ENCODE results near the gene MNT. TPM values are rescaled to one million over a fixed set of nuclear protein-coding genes. Genes with fewer than 3 reads are reported as not detected.

Gene MNT
- total RNA-seq, 1 experiment from 2014 or later = 49.6 TPM

GRCh38 chr17:2416010-2416734 is 15.3 kb upstream of the MNT start:
- peak; percentile 81 for DNase-seq (ENCODE audit: low spot score)

DNA sequence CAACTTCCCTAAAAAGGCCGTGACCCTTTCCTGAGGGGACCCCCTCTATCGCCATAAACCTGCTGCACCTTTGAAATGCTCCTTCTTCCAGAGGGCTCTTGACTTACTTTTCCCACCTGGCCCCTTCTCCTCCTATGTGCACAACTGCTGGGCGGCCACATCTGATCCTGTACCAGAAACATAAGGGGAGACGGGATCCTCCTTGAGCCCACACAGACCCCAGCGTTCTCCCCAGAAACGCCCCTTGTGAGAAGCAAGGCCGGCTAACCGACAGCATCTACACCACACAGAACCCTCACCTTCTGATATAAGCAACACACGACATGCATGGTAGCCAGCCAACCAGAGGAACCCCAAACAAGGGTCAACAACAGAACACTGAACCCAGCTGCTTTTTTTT is 14.2 kb upstream of the MNT start:
- DNase-seq (ENCODE audit: low spot score) = no peak

- no peak for DNase-seq (ENCODE audit: low spot score)
Measured at GRCh38 chr17:2414446-2415064, 13.7 kb upstream of the MNT start.

GRCh38 chr17:2412561-2413021 is 11.7 kb upstream of the MNT start:
- no peak for DNase-seq (ENCODE audit: low spot score)

GRCh38 chr17:2410951-2411350 is 10.1 kb upstream of the MNT start:
- no peak for DNase-seq (ENCODE audit: low spot score)

- DNase-seq (ENCODE audit: low spot score) = peak; percentile 45
Measured at GRCh38 chr17:2406903-2407790, 6.3 kb upstream of the MNT start.

DNA sequence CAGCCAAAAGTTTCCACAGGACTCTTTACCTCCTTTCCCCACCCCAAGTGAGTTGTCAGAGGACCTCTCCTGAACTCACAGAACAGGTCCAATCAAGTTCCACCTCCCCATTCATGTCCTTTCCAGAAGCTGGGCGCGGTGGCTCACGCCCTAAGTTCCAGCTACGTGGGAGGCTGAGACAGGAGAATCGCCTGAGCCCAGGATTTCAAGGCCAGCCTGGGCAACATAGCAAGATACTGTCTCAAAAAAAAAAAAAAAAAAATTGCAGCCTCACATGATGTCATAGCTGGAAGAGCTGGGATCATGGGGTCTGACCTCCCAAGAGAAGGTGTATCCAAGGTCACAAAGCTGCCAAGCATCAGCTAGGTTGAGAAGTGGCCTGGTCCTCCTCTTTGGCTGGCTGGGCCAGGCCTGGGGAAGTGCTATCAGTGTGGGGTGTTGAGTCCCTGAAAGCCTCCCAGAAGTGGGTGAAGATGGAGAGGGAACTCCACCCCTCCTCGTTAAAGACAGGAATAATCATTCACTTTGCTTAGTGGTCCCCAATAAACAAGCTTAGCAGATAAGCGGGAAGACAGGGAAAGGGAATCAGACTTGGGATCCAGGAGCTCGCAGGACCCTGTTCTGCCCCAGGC is 5.5 kb upstream of the MNT start:
- no peak for DNase-seq (ENCODE audit: low spot score)

DNA sequence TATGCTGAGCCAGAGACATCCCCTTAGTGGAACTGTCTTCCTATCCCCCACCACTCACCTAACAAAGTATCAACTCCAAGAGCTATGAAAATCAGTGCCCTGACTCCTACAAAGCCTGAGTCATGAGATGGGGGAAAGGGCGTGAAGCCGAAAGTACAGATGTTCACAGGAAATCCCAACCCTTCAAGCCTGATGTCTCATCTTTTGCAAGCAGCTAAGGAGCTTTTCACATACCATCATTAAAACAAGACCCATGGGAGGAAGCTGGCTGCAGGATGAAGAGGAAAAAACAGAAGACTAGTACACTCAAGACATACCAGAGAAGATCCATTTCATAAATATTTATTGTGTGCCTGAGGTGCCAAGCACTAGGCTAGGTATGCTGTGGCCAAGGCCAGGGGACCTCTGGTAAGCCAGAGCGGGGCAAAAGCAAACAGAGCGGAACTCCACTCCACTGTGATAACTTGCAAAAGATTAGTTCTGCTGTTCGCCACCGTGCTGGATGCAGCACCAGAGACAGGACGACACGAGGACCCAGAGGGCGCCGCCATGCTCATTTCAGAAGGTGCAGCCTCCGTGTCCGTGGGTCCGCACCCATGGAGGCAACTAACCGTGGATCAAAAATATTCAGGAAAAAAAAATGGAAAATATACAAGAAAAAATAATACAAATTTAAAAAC is 4.5 kb upstream of the MNT start:
- no peak for DNase-seq (ENCODE audit: low spot score)

- DNase-seq (ENCODE audit: low spot score) = no peak
Measured at GRCh38 chr17:2403044-2403443, 2.2 kb upstream of the MNT start.

GRCh38 chr17:2402544-2402943 is 1.7 kb upstream of the MNT start:
- no peak for DNase-seq (ENCODE audit: low spot score)

DNA sequence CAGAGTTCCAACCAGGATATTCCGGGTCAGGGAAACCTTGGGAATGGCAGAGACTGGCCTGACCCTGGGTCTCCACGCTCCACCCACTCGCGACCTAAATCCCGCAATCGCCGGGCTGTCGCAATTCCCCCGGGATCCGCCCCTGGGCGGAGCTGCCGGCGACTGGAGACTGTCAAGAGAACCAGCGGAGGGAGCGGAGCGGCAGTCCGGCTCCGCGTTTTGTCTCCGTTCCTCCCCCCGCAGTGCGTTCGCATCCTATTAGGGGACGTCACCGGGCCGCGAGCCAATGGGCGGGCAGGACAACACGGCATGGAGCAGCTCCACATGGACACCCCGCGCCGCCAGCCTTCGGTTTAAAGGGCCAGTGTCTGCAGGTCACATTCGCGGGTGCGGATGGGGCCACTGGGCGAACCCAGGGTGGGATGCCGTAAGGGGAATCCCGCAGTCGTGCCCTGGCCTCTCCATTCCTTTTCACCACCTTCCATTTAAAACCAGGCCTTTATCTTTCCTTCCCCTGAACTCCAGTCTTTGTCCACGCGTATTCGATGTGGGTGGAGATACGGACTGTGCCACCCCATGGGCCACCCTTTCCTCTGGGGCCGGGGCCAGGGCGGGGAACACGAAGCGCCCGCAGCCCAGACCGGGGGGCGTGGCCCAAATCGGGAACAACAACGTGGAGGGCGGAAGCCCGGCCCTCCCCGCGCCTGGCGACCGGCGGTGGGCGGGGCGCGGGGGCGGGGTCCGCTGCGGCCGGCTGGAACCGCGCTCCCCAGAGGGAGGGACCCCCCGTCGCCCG is 764 bp upstream of the MNT start:
- DNase-seq (ENCODE audit: low spot score) = peak; percentile 96

- peak; percentile 40 for DNase-seq (ENCODE audit: low spot score)
Measured at GRCh38 chr17:2400474-2400866, 390 bp downstream of the MNT start.

- DNase-seq (ENCODE audit: low spot score) = peak; percentile 88
Measured at GRCh38 chr17:2399572-2400473, 1.0 kb downstream of the MNT start.

- peak; percentile 66 for DNase-seq (ENCODE audit: low spot score)
Measured at GRCh38 chr17:2398655-2399571, 1.9 kb downstream of the MNT start.

GRCh38 chr17:2398182-2398581 is 2.7 kb downstream of the MNT start:
- no peak for DNase-seq (ENCODE audit: low spot score)

DNA sequence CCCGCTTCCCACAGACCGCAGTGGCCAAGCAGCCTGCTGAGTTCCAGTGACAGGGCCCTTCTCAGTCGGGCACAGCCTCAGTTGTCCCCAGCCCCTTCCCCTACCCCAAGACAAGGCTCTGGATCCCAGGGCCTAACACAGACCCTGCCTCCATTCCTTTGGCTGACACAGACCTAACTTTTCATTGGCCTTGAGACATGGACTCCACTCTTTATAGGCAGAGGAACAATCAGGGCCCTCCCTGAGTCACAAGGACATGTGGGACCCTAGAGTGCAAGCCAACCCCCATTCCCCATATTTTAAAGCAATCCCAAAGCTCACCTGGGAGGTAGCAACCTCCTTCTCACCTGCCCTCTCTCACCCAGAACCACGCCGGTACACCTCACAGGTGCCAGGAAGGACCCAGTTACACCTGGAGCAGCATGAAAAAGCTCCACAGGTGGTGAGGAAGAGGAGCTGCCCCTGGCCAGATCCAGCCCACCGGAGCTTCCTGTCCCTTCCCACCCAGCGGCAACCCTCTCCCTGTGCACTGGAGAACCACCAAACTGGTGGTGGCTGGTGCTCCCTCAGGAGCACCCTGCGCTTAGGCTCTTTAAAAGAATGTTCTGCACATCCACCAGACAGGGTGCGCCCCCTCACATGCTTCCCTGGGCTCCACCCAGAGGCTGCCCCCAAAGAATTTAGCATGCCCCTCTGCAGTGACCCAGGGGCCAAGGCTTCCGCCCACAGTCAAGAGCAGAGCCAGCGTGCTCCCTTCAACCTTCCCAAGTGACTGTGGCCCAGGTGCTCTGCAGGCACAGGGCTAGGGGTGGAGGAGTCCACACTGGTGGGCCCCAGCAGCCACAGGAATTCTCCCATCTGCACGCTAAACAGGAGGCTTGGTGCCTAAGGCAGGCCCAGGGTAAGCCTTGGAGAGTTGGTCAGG is 3.4 kb downstream of the MNT start:
- DNase-seq (ENCODE audit: low spot score) = no peak

DNA sequence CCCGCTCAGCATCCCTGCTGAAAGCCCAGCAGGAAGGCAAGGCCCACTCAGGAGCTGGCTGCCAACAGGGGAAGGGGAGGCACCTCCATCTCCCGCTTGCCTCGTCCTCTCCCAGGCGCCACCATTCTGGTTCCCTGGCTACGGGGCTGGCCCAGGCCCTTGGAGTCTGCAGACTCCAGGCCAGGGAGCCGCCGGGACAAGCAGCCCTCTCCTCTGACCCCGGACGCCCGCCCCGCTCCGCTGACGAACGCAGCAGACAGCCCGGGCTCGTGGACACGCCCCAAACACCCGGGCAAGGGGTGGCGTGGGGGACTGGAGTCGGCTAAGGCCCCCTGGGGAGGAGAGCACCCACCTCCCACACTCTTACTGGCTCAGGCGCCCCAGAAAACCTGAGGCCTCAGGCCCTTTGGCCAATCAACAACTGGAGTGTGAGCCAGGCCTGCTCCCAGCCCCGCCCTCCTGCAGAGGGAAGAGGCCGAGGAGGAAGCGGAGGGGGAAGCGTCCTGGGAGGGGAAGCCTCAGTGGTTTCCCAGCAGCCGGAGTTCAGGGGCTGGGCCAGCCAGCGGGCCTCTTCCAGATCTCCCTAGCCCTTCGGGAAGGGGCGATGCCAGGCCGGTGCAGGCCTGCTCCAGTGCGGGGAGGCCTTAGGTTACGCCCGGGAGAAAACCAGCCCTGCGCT is 4.2 kb downstream of the MNT start:
- peak; percentile 86 for DNase-seq (ENCODE audit: low spot score)
